Endothelial cell (in vitro differentiated cells): Measurements from ENCODE around the gene UFM1. TPM values are rescaled to one million over a fixed set of nuclear protein-coding genes. Genes with fewer than 3 reads are reported as not detected.
A peak's percentile ranks its signal among the peaks of the same experiment; 100 is the strongest.
"Not testable (repeated sequence)": the region's sequence is repeated elsewhere in the genome, so short reads cannot be mapped to it uniquely, and the experiment has no call there.

Experiments
- DNase-seq: peaks from one replicate; pipeline ENCODE4 v3.0.0; 2021; ENCODE audit warnings: low spot score
- H3K27ac Mint-ChIP-seq: one replicate; pipeline ENCODE4 v1.8.0; 2021; ENCODE audit warnings: mixed read lengths, inconsistent platforms; ENCODE audit not compliant: unreplicated experiment
- H3K27me3 Mint-ChIP-seq: one replicate; pipeline ENCODE4 v1.8.0; 2021; ENCODE audit warnings: mild to moderate bottlenecking, moderate library complexity, mixed read lengths, inconsistent platforms; ENCODE audit not compliant: unreplicated experiment
- H3K36me3 Mint-ChIP-seq: one replicate; pipeline ENCODE4 v1.8.0; 2021; ENCODE audit warnings: mild to moderate bottlenecking, low read depth, mixed read lengths, inconsistent platforms; ENCODE audit not compliant: unreplicated experiment
- H3K4me1 Mint-ChIP-seq: one replicate; pipeline ENCODE4 v1.8.0; 2021; ENCODE audit warnings: mild to moderate bottlenecking, mixed read lengths, inconsistent platforms; ENCODE audit not compliant: unreplicated experiment
- H3K4me3 Mint-ChIP-seq: one replicate; pipeline ENCODE4 v1.8.0; 2021; ENCODE audit warnings: mild to moderate bottlenecking, mixed read lengths, inconsistent platforms; ENCODE audit not compliant: unreplicated experiment
- H3K9me3 Mint-ChIP-seq: one replicate; pipeline ENCODE4 v1.8.0; 2021; ENCODE audit warnings: mixed read lengths, inconsistent platforms; ENCODE audit not compliant: unreplicated experiment
- long read RNA-seq: library from polyadenylated mRNA; unstranded; transcript quantifications from one replicate; pipeline ENCODE4 v2.0.0, GENCODE V29; 2020; ENCODE audit not compliant: unreplicated experiment
- total RNA-seq: library from RNA; stranded (reverse); fragmentation: NEBNext Ultra II Directional; extraction: Animal tissue kit (Norgen Biotek cat#: 25700); gene quantifications from one replicate; pipeline ENCODE4 v1.2.1, GENCODE V29; 2021; ENCODE audit not compliant: unreplicated experiment
- TF ChIP-seq, protein P1 (sequence below): fragments of 200-600 bp; sonication (generic); IDR thresholded peaks from one replicate; pipeline ENCODE4 v1.5.0; 2021; ENCODE audit warnings: antibody characterized with exemption; ENCODE audit not compliant: unreplicated experiment

Gene UFM1
- 44.4 TPM for total RNA-seq
- long read RNA-seq, transcript UFM1-201 (6 exons, 3,138 nt) = major isoform, 31 of 45 reads
- long read RNA-seq, partial matches to known transcripts = 5 of 45 reads
- long read RNA-seq, other reads (novel, unspliced or antisense) = 7 of 45 reads

DNA sequence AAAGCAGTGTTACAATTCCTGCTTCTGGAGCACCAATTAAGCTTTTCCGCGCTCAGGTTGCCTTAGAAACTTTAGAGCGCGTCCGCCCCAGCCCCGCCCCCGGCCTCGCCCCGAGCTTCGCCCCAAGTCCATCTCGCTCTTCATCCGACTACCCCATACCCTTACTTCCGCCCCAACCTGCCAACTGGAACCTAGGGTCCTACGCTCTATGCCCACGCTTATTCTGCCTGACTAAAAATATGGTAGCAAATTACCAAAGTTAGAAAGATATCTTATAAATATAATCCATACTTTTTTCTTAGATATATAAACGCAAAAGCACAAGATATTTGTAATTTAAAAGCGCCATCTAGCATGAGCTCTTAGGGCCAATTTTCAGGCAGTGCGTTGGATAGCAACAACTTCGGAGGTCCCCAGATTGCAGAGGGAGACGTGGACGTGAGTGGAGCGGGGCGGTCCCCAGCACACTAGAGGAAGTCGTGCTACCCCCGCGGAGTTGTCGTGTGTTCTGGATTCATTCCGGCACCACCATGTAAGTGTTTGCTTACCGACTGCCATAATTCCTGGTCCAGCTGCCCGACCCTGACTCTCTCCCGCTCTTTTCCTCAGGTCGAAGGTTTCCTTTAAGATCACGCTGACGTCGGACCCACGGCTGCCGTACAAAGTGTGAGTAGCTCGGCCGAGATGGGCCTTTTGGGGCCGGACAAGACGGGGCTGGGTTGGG, at the start of gene UFM1:
TSS of gene UFM1 (plus strand) at position 462 of the 724 bp plus-strand sequence. CDS start at position 531, 69 bp downstream.
- Mint-ChIP-seq H3K9me3 (no peaks in the 10 kb centered on the region), H3K4me1 (peaks cover 24% of the 10 kb centered on the region), H3K4me3 (peak within 1 kb of the TSS; percentile 100), H3K27me3 (peaks cover 2% of the 10 kb centered on the region), H3K36me3 (peaks cover 9% of the 10 kb centered on the region), H3K27ac (peak within 1 kb of the TSS; percentile 97)
- DNase-seq = peak; percentile 80
- TF ChIP-seq, protein P1, sequence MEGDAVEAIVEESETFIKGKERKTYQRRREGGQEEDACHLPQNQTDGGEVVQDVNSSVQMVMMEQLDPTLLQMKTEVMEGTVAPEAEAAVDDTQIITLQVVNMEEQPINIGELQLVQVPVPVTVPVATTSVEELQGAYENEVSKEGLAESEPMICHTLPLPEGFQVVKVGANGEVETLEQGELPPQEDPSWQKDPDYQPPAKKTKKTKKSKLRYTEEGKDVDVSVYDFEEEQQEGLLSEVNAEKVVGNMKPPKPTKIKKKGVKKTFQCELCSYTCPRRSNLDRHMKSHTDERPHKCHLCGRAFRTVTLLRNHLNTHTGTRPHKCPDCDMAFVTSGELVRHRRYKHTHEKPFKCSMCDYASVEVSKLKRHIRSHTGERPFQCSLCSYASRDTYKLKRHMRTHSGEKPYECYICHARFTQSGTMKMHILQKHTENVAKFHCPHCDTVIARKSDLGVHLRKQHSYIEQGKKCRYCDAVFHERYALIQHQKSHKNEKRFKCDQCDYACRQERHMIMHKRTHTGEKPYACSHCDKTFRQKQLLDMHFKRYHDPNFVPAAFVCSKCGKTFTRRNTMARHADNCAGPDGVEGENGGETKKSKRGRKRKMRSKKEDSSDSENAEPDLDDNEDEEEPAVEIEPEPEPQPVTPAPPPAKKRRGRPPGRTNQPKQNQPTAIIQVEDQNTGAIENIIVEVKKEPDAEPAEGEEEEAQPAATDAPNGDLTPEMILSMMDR = no peak

DNA sequence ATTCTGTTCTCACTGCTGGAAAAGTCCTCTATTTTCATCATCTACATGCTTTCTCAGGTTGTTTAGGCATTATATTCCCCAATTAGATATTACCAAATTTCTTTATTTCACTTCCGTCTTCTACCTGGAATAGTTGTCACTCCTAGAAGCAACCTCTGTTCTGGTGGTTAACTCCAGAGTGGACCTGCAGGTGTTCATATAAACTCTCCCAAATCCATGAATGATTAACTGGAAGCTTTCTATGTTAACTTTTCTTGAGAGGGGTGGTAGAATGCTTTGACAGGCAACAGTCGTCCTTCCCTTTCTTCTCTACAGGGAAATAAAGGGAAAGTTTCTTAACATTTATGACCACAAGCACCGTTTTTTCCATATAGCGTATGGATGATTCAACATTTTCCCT, 48.4 kb upstream of the UFM1 start:
- Mint-ChIP-seq H3K27me3 (no peaks in the 10 kb centered on the region), H3K27ac (no peak overlapping the region), H3K36me3 (no peaks in the 10 kb centered on the region), H3K9me3 (no peaks in the 10 kb centered on the region), H3K4me1 (no peaks in the 10 kb centered on the region), H3K4me3 (no peak overlapping the region)
- no peak for DNase-seq
- TF ChIP-seq, protein P1 = no peak

DNA sequence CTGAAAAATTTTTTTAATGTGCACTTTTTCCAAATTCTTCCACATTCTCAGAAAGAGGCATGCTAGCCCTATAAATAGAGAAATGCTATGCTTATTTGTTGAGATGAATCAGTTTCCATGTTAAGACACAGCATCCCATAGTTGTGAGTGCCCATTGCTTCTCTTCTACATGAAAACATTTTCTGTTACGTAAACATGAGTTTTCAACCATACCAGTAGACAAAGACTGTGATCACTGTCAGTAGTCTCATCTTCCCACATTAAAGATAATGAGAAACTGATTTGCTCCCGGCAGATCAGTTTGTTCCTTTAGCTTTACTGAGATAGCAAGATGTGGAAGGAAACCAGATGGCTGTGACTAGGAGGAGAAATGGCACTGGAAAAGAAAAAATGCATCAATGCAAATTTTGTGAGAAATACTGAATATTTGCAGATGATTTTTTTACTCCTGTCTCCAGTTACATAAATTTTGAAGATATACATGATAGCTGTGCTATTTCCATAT, 45.8 kb upstream of the UFM1 start:
- H3K9me3 Mint-ChIP-seq = no peaks in the 10 kb centered on the region
- no peaks in the 10 kb centered on the region for H3K4me1 Mint-ChIP-seq
- no peak for DNase-seq
- TF ChIP-seq, protein P1 = no peak
- no peaks in the 10 kb centered on the region for H3K36me3 Mint-ChIP-seq
- H3K27me3 Mint-ChIP-seq = no peaks in the 10 kb centered on the region
- H3K4me3 Mint-ChIP-seq = no peak overlapping the region
- no peak overlapping the region for H3K27ac Mint-ChIP-seq

DNA sequence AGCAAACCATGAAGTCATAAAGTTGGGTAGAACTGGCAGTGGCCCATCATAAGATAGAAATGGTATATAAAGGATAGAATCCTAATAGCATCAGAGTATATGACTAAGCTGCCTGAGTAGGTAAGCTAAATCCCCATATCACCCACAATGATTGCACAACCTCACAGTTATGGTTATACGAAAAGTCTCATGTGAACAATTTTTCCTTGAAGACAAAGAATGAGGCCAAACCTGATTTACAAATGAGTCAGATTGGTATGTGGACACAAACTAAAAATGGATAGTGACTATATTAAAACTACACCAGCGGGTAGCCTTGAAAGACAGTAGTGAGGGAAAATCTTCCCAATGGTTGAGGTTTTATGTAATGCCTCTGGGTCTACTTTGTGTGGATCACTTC, 40.9 kb upstream of the UFM1 start:
- Mint-ChIP-seq H3K4me1 (no peaks in the 10 kb centered on the region), H3K27me3 (no peaks in the 10 kb centered on the region), H3K9me3 (no peaks in the 10 kb centered on the region), H3K27ac (no peak overlapping the region), H3K4me3 (no peak overlapping the region), H3K36me3 (no peaks in the 10 kb centered on the region)
- TF ChIP-seq, protein P1 = no peak
- DNase-seq = no peak

DNA sequence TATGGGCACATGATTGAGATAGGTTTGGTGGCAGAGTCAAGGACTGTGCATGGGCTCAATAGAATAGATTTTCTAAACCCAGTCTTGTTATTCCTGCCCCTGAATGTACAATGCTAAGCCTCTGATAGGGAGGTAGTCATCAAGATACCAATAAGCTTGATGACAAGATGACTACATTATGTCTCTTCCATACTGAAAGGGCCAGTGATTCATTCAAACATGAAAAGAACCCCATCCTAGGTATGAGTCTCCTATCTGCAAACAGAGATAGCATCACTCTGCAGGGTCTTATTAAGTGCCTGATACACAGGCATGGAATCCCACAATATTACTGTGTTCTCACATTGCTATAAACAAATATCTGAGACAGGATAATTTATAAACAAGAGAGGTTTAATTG, 40.3 kb upstream of the UFM1 start:
- TF ChIP-seq, protein P1 = no peak
- H3K36me3 Mint-ChIP-seq = no peaks in the 10 kb centered on the region
- H3K4me3 Mint-ChIP-seq = no peak overlapping the region
- H3K9me3 Mint-ChIP-seq = no peaks in the 10 kb centered on the region
- no peak for DNase-seq
- H3K4me1 Mint-ChIP-seq = no peaks in the 10 kb centered on the region
- no peak overlapping the region for H3K27ac Mint-ChIP-seq
- H3K27me3 Mint-ChIP-seq = no peaks in the 10 kb centered on the region

DNA sequence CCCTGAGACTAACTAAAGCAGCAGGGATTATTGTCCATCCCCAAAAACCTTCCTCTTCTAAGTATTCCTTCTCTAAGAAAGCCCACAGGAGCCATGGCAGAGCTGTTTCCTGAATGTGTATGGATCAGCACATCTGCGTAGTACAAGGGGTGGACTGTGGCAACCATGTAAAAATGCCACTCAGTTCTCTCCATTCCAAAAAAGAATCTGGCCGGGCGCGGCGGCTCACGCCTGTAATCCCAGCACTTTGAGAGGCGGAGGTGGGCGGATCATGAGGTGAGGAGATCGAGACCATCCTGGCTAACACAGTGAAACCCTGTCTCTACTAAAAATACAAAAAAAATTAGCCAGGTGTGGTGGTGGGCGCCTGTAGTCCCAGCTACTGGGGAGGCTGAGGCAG, 38.5 kb upstream of the UFM1 start:
- not testable (repeated sequence) for H3K27ac Mint-ChIP-seq, DNase-seq, H3K4me1 Mint-ChIP-seq, H3K27me3 Mint-ChIP-seq, H3K4me3 Mint-ChIP-seq, H3K9me3 Mint-ChIP-seq, H3K36me3 Mint-ChIP-seq
